SU-DHL-6 (cell line): ENCODE data around the gene CTDSPL.

Experiments used
- EZH2phosphoT487 ChIP-seq: fragments of 200-600 bp; sonication (generic), shearing (Covaris generic); conservative IDR thresholded peaks from 2 replicates; pipeline ENCODE4 v1.6.1; 2018; ENCODE audit warnings: mild to moderate bottlenecking, antibody characterized with exemption, low read length, moderate library complexity, mixed read lengths
- TF ChIP-seq, protein P1 (sequence below): fragments of 200-600 bp; sonication (generic); IDR thresholded peaks from one replicate; pipeline ENCODE4 v1.5.1; 2017; ENCODE audit warnings: antibody characterized with exemption, mild to moderate bottlenecking, low read length, moderate library complexity; ENCODE audit not compliant: insufficient read depth, poor library complexity, severe bottlenecking

DNA sequence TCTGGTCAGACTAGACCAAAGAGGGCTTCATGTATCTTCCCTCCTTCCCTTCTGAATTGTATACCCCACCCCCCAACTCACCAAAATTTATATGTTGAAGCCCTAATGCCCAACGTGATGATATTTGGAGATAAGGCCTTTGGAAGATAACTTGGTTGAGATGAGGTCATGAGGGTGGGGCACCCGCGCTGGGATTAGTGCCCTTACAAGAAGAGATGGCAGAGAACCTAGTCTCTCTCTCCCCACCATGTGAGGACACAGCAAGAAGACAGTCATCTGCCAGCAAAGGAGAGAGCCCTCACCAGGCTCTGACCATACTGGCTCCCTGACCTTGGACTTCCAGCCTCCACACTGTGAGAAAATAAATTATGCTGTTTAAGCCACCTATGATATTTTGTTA is 154.3 kb downstream of the CTDSPL start:
- TF ChIP-seq, protein P1, sequence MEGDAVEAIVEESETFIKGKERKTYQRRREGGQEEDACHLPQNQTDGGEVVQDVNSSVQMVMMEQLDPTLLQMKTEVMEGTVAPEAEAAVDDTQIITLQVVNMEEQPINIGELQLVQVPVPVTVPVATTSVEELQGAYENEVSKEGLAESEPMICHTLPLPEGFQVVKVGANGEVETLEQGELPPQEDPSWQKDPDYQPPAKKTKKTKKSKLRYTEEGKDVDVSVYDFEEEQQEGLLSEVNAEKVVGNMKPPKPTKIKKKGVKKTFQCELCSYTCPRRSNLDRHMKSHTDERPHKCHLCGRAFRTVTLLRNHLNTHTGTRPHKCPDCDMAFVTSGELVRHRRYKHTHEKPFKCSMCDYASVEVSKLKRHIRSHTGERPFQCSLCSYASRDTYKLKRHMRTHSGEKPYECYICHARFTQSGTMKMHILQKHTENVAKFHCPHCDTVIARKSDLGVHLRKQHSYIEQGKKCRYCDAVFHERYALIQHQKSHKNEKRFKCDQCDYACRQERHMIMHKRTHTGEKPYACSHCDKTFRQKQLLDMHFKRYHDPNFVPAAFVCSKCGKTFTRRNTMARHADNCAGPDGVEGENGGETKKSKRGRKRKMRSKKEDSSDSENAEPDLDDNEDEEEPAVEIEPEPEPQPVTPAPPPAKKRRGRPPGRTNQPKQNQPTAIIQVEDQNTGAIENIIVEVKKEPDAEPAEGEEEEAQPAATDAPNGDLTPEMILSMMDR: no peak
- TF ChIP-seq EZH2phosphoT487: no peak
